Common myeloid progenitor, CD34-positive (primary cell): ENCODE data around the gene LNX2.
A peak's percentile ranks its signal among the peaks of the same experiment; 100 is the strongest.

Source experiments
- CTCF ChIA-PET: fragments of 350-600 bp; sonication (Branson Sonifier 250); formaldehyde crosslinking; loops from one replicate; lab custom pipeline; 2021; ENCODE audit warnings: antibody characterized with exemption; lab: Charles Lee
- POLR2A ChIA-PET: fragments of 350-600 bp; sonication (Branson Sonifier 250); formaldehyde crosslinking; loops from one replicate; lab custom pipeline; 2021; ENCODE audit warnings: antibody characterized with exemption; lab: Charles Lee
- DNase-seq, 3 donors: peaks; one replicate each; pipeline versions ENCODE4 v3.0.0 to v3.0.0-alpha.2; 2013
- H3K27ac ChIP-seq, 2 experiments: 1 replicate in 1 of 2; 2 replicates in 1 of 2; pipeline ENCODE4 v1.7.0; 2013; ENCODE audit warnings: inconsistent platforms in 2 of 2, low read length in 2 of 2, mild to moderate bottlenecking in 2 of 2, low read depth in 1 of 2, moderate library complexity in 1 of 2; ENCODE audit not compliant: severe bottlenecking in 2 of 2, insufficient read depth in 1 of 2, poor library complexity in 1 of 2
- H3K27me3 ChIP-seq, 5 experiments: replicated peaks in 2 of 5; 1 replicate in 3 of 5; 2 replicates in 2 of 5; pipeline versions ENCODE4 v1.6.1 to v1.7.0; 2013; ENCODE audit warnings: low read length in 4 of 5, mild to moderate bottlenecking in 2 of 5, moderate library complexity in 2 of 5, inconsistent platforms in 1 of 5; ENCODE audit not compliant: insufficient read depth in 5 of 5, control insufficient read depth in 4 of 5
- H3K36me3 ChIP-seq, 4 experiments: 1 replicate in 2 of 4; 2 replicates in 2 of 4; pipeline versions ENCODE4 v1.6.1 to v1.7.0; 2013; ENCODE audit warnings: low read length in 3 of 4, control low read depth in 1 of 4, mild to moderate bottlenecking in 1 of 4; ENCODE audit not compliant: control insufficient read depth in 4 of 4, insufficient read depth in 4 of 4
- H3K4me1 ChIP-seq, 4 experiments: 1 replicate in 3 of 4; 2 replicates in 1 of 4; pipeline versions ENCODE4 v1.6.1 to v1.7.1; 2013; ENCODE audit warnings: low read length in 3 of 4, mild to moderate bottlenecking in 3 of 4, control low read depth in 1 of 4, inconsistent platforms in 1 of 4, moderate library complexity in 1 of 4; ENCODE audit not compliant: control insufficient read depth in 4 of 4, insufficient read depth in 4 of 4; ENCODE audit errors: control extremely low read depth in 1 of 4
- H3K4me3 ChIP-seq, 7 experiments: 1 replicate in 4 of 7; 2 replicates in 3 of 7; pipeline versions ENCODE4 v1.5.1 to v1.7.0; 2013; ENCODE audit warnings: mild to moderate bottlenecking in 7 of 7, low read length in 6 of 7, moderate library complexity in 6 of 7, inconsistent platforms in 2 of 7, low read depth in 2 of 7, control low read depth in 1 of 7; ENCODE audit not compliant: insufficient read depth in 4 of 7, control insufficient read depth in 1 of 7; ENCODE audit errors: extremely low read depth in 1 of 7
- H3K9me3 ChIP-seq, 5 experiments: 1 replicate in 4 of 5; 2 replicates in 1 of 5; pipeline versions ENCODE4 v1.6.1 to v1.7.1; 2013; ENCODE audit warnings: low read length in 4 of 5, mild to moderate bottlenecking in 2 of 5, inconsistent platforms in 1 of 5, low read depth in 1 of 5, moderate library complexity in 1 of 5; ENCODE audit not compliant: control insufficient read depth in 4 of 5, insufficient read depth in 2 of 5; ENCODE audit errors: control extremely low read depth in 1 of 5
- WGBS: methylation state at CpG from one replicate; pipeline ENCODE4 v1.1.5; 2013; ENCODE audit not compliant: insufficient coverage; 5-methylcytosine and 5-hydroxymethylcytosine counted together

LNX2 gene

DNA sequence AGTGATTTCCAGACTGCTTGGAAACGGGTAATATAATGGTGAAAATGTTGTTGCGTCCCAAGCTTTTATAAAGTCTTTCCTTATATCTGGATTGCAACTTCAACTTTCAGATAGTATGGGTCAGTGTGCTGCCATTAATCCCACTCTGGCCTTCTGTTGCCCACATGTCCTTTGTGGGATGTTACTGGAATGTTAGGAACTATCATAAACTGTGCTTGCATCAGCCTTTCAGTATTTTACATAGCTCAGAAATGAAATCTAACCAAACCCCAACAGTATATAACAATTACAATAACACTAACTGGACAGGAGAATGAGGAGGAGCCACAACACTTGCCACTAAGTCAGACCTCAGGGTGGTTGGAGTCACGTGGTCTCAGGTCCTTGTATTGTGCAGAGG, 78.9 kb downstream of the LNX2 start:
- H3K36me3 ChIP-seq = no peaks in the 10 kb centered on the region
- H3K4me1 ChIP-seq = peaks cover 0 to 2% (median 0%) of the 10 kb centered on the region in 4 experiments
- no peak overlapping the region for H3K4me3 ChIP-seq
- no peaks in the 10 kb centered on the region for H3K9me3 ChIP-seq
- no peak for DNase-seq
- ChIA-PET POLR2A (no interaction called here), CTCF (interaction anchor here (1.2 to 3.5 kb wide), 5 partner anchors 9 to 179 kb away, joined by 3 to 21 read pairs (median 4); no protein-coding TSS in a partner anchor)
- peaks cover 0 to under 1% (median 0%) of the 10 kb centered on the region in 5 experiments for H3K27me3 ChIP-seq
- H3K27ac ChIP-seq = no peak overlapping the region
- WGBS = 100% methylated on average over 2 of the region's 3 CpGs

DNA sequence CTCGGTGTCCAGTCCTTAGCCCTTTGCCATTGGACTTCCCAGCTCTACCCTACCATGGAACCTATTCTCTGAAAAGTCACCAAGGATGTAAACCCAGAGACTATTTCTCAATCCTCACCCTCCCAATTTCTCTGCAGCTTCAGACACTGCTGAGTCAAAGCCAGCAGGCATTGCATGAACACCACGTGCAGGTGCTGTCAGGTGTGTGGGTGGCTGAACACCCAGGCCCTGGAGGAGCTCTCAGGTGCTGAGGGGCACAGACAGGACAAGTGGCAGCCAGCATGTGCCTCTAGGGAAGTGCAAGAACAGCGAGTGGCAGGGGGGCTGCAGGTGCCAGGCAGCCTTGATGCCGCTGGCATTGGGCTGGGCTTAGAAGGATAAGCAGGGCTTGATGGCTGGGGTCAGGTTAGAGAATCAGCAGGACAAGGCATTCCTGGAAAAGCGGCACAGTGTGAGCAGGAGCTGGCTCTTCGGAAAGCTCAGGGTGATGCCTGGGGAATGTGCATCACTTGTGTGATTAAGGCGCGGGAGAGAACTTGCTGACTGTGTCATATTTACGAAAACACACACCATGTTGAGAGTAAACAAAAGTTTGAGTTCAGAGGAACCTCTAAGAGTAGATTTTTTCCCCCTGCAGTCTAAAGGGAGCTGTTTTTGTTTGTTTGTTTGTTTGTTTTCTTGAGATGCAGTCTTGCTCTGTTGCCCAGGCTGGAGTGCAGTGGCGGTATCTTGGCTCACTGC, 83.8 kb downstream of the LNX2 start:
- CTCF ChIA-PET = interaction anchor here (0.9 to 3.3 kb wide), 3 partner anchors 18 to 290 kb away, joined by 3 to 15 read pairs (median 5); no protein-coding TSS in a partner anchor
- Histone ChIP-seq H3K36me3 (no peaks in the 10 kb centered on the region), H3K27me3 (peaks cover 0 to 2% (median 0%) of the 10 kb centered on the region in 5 experiments), H3K4me3 (no peak overlapping the region), H3K27ac (no peak overlapping the region), H3K4me1 (peaks cover 0 to 9% (median 8%) of the 10 kb centered on the region in 4 experiments), H3K9me3 (no peaks in the 10 kb centered on the region)
- POLR2A ChIA-PET = no interaction called here
- WGBS = 95% methylated on average over 9 of the region's 10 CpGs
- no peak for DNase-seq

DNA sequence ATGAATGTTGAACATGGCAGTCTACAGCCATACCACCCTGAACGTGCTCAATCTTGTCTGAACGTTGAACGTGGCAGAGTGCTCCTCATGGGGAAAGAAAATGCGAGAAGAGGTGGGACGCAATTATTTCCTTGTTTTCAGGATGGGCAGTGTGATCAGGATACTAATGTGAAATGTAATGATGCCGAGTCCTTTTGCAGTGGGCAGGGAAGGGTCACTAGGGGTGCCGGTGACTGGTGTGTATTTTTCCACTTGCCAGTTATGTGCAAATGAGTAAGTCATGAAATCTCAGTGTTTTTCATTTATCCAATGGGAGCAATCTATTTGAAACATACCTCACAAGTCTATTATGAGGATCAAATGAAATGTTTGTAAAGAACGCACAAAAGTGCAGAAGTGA, 84.8 kb downstream of the LNX2 start:
- CTCF ChIA-PET = interaction anchor here (1.0 to 2.8 kb wide), 5 partner anchors 13 to 290 kb away, joined by 4 to 16 read pairs (median 11); no protein-coding TSS in a partner anchor
- 92% methylated on average over 7 of the region's 8 CpGs for WGBS
- no peak for DNase-seq
- Histone ChIP-seq H3K36me3 (no peaks in the 10 kb centered on the region), H3K27me3 (peaks cover 0 to 2% (median 0%) of the 10 kb centered on the region in 5 experiments), H3K4me1 (peaks cover 0 to 9% (median 8%) of the 10 kb centered on the region in 4 experiments), H3K9me3 (no peaks in the 10 kb centered on the region), H3K27ac (no peak overlapping the region), H3K4me3 (no peak overlapping the region)
- POLR2A ChIA-PET = no interaction called here

DNA sequence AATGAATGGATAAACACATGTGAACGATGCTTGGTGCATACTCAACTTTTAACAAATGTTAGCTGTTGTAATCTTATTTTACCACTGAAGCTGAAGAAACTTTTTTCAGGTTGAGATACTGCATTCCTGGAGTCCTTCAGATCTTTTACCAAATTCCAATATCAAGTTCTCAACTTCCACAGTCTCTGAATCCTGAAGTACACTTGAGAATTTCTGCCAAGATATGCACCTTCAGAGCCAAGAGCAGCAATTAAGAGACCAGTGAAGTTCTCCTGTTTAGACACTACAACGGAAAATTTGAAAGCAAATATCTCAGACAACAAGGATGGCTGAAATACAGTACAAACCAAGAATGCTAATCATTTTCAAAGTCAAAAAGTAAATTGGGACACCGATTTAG, 85.3 kb downstream of the LNX2 start:
- no peaks in the 10 kb centered on the region for H3K9me3 ChIP-seq
- no peaks in the 10 kb centered on the region for H3K36me3 ChIP-seq
- WGBS = 95% methylated on average over 3 of the region's 3 CpGs
- H3K27me3 ChIP-seq = peaks cover 0 to 2% (median 0%) of the 10 kb centered on the region in 5 experiments
- ChIA-PET POLR2A (no interaction called here), CTCF (interaction anchor here (1.0 to 3.4 kb wide), 9 partner anchors 9 to 328 kb away, joined by 3 to 16 read pairs (median 7); no protein-coding TSS in a partner anchor)
- H3K27ac ChIP-seq = no peak overlapping the region
- peaks cover 0 to 9% (median 8%) of the 10 kb centered on the region in 4 experiments for H3K4me1 ChIP-seq
- H3K4me3 ChIP-seq = no peak overlapping the region
- DNase-seq = no peak

DNA sequence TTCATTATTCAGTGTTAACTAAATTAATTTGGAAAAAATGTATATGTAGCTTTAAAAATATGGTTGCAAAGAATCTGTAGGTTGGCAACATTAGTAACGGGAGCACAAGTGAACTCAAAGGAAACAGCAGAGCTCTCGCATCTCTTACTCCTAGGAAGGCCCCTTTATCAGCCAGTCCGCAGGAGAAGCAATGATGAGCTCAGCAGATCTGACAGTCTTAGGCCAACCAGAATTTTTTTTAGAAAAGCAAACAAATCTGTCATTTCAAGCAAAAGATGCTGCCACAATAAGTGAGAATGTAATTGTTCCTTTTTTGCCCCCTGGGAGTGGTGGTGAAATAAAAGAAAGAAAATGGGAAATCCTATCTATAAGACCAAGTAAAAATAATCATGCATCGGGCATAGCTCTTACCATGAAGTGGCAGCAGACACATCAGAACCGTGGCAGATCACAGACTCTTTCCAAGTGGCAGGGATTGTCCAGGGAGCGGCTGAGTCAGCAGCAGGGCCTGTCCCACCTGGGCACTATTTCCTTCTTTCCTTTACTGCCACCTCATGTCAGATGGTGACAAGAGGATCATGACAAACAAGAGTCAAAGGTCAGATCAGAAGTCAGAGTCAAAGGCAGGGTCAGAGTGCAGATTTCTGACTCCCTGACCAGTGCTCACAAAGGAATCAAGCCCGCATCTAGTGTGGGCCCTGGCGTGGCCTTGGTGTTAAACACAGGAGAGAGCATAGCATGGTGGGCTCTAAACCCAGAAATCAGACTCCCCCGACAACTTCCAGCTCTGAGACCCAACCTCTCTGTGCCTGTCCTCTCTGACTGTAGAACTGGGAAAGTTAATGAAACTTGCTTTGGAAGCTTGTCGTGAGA, 86.0 kb downstream of the LNX2 start:
- CTCF ChIA-PET = interaction anchor here (0.9 to 3.4 kb wide), 14 partner anchors 9 to 329 kb away, joined by 3 to 16 read pairs (median 4); no protein-coding TSS in a partner anchor
- H3K9me3 ChIP-seq = no peaks in the 10 kb centered on the region
- peak in 2 of 3 donors; percentile 7 to 19 for DNase-seq
- H3K4me3 ChIP-seq = no peak overlapping the region
- no peak overlapping the region for H3K27ac ChIP-seq
- peaks cover 0 to 9% (median 8%) of the 10 kb centered on the region in 4 experiments for H3K4me1 ChIP-seq
- WGBS = 91% methylated on average over 8 of the region's 10 CpGs
- POLR2A ChIA-PET = no interaction called here
- H3K36me3 ChIP-seq = no peaks in the 10 kb centered on the region
- peaks cover 0 to 2% (median 0%) of the 10 kb centered on the region in 5 experiments for H3K27me3 ChIP-seq

GRCh38 chr13:27533155-27533643, 87.1 kb downstream of the LNX2 start:
- peak overlapping the region in 5 of 7 experiments; percentile 15 to 62 (median 43) for H3K4me3 ChIP-seq
- CTCF ChIA-PET = interaction anchor here (0.6 to 4.7 kb wide), 16 partner anchors 10 to 1537 kb away, joined by 3 to 21 read pairs (median 4); no protein-coding TSS in a partner anchor
- WGBS = 4% methylated on average over 17 of the region's 19 CpGs
- no peak overlapping the region for H3K27ac ChIP-seq
- POLR2A ChIA-PET = interaction anchor here (0.6 kb wide), 1 partner anchor 338 kb away, joined by 3 read pairs; no protein-coding TSS in a partner anchor
- peak; percentile 44 to 76 (median 67) for DNase-seq
- peaks cover 0 to 2% (median 0%) of the 10 kb centered on the region in 5 experiments for H3K27me3 ChIP-seq
- no peaks in the 10 kb centered on the region for H3K9me3 ChIP-seq
- H3K4me1 ChIP-seq = peaks cover 0 to 9% (median 8%) of the 10 kb centered on the region in 4 experiments
- no peaks in the 10 kb centered on the region for H3K36me3 ChIP-seq
